Stimulated activated CD8-positive, alpha-beta memory T cell treated with anti-CD3 and anti-CD28 coated beads, Interleukin-7, amount 100 ng/mL, for 24 hours (primary cell): ENCODE results near the gene SIN3B.

Experiments
- DNase-seq: peaks from one replicate; pipeline ENCODE4 v3.0.0-alpha.2; 2020; ENCODE audit warnings: low read depth

The SIN3B gene

DNA sequence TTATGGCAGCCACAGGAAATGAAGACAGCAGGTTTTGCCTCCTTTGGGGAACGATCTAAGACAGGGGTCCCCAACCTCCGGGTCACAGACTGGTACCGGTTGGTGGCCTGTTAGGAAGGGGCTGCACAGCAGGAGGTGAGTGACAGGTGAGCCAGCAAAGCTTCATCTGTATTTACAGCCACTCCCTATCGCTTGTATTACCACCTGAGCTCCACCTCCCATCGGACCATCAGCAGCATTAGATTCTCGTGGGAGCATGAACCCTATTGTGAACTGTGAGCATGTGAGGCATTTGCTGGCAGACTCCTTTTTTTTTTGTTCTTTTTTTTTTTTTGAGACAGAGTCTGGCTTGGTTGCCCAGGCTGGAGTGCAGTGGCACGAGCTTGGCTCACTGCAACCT, 81.8 kb downstream of the SIN3B start:
- DNase-seq: no peak

DNA sequence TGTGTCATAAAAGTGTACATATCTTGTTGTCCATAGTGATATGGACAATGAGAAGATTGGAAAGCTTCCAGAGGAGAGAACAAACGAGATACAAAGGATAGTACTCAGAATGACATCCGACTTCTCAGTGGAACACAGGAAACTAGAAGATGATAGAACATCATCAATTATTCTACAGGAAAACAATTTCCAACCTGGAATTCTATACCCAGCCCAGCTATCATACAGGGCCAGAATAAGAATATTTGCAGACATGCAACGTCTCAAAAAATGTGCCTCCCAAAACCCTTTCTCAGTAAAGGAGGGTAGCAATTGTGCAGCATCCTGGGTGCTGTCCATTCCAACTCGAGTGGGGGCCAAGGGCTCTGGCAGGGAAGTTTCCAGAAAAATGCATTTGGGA, 83.6 kb downstream of the SIN3B start:
- DNase-seq: no peak

DNA sequence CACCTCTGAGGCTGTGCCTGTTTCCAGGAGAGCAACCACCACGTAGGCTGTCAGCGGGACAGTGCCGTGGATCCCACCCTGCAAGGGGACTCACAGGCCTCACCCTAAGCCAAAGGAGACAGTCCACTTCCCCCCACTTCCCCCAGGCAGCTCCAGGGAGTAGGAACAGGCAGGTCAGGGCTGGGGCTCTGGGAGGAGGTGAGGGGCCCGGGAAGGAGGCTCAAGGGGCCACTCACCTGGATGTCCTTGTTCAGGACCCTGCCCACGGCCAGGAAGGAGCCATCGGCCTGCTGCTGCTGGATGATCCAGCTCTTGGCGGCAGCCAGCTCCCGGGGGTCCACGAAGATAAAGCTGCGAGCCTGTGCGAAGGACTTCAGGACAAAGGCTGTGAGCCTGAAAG, 85.2 kb downstream of the SIN3B start:
- DNase-seq: no peak

DNA sequence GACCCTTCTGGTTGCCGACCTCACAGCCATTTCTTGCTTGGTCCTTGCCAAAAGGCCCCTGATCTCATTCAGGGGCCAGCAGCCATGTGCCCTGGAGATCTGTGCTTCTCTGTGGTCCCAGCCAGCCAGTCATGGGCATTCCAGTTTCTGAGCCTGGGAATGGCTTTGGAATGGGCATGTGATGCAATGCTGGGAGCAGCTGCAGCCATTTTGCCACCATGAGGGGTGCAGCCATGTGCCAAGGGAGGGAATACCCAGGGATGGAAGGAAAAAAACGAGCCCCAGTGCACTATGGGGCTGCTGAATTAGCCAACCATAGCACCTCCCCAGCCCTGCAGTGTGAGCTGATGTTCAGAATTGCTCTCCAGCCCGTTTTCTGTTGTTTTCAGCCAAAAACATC, 85.9 kb downstream of the SIN3B start:
- no peak for DNase-seq

DNA sequence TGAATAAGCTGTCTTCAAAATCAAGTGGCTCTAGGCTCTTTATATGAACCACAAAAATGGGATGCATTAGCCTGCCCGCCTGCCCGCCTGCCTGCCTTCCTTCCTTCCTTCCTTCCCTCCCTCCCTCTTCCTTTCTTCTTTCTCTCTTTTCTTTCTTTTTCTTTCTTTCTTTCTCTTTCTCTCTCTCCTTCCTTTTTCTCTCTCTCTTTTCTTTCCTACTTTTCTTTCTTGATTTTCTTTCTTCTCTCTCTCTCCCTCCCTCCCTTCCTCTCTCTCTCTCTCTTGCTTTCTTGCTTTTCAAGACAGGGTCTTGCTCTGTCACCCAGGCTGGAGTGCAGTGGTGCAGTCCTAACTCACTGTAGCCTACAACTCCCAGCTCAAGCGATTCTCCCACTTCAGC, 86.5 kb downstream of the SIN3B start:
- no peak for DNase-seq

DNA sequence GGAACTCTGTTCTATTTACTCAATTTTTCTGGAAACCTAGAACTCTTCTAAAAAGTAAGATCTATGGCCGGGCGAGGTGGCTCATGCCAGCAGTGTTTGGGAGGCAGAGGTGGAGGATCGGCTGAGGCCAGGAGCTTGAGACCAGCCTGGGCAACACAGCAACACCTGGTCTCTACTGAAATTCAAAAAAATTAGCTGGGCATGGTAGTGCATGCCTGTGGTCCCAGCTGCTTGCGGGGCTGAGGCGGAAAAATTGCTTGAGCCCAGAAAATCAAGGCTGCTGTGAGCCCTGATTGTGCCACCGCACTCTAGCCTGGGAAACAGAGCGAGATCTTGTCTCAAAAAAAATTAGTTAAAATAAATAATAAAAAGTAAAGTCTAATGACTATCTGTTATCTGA, 88.2 kb downstream of the SIN3B start:
- DNase-seq: no peak

DNA sequence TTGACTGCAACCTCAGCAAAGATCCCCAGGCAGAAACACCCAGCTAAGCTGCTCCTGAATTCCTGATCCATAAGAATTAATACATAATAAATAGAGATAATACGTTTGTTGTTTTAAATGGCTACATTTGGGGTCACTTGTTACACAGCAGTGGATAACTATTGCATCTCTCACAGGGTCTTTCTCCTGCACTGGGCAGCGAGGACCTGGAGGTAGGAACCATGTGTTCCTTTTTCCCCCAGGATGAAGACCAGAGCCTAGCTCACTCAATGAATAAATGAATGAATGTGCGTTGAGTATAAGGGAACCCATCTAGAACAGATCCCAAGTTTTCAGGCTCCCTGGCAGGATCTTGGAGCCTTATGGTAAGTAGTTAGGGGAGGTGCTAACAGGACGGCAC, 90.3 kb downstream of the SIN3B start:
- DNase-seq: no peak

DNA sequence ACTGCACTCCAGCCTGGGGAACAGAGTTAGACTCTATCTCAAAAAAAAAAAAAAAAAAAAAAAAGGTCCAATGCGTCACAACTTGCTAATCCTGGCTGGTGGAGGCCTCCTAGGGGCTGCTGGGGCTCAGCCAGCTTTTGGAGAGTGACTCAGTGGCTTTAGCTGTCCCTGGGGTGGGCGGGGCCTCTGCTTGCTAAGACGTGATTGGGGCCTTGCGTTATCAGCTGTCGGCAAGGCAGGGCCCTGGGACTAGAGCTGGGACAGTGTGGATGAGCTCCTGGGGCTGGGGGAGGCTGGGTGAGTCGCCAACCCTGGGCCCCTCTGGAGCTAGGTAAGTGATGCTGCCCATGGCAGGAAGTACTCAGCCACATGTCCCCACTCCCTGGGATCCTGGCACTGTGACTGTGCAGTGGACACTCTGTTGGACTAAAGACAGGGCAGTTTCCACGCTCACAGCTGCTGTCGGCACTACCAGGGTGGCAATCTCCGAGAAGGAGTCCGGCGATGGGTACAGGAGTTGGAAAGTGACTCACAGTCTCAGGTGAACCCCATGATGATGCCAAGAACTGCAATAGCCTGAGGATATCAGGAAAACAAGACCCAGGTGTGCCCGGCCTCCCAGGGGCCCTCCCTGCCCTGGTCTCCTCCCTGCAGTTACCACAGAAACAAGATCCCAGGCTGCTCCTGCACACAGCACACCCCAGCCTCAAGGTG, 91.8 kb downstream of the SIN3B start:
- no peak for DNase-seq

DNA sequence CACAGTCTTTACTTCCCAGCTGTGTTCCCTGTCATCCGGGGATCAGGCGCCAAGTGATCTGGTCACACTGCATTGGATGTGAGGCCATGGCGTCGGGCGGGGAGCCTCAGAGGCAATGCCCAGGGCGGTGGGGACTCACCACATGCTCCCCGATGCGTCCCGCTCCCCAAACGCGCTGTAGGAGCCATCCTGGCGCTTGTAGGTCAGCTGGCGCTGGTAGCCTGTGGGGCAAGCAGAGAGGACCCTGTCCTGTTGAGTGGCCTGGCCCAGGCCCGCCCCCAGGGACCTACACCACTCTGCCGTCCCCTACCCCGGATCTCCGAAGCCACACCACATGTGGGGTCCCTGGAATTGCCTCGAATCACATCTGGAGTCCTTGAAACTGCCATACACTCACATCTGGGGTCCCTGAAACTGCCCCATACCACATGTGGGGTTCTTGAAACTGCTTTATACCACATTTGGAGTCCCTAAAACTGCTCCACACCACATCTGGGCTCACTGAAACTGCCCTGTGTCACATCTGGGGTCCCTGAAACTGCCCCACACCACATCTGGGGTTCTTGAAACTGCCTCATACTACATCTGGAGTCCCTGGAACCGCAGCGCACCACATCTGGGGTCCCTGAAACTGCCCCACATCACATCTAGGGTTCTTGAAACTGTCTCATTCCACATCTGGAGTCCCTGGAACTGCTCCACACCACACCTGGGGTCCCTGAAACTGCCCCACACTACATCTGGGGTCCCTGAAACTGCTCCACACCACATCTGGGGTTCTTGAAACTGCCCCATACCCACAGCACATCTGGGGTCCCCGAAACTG, 92.8 kb downstream of the SIN3B start:
- DNase-seq: no peak

DNA sequence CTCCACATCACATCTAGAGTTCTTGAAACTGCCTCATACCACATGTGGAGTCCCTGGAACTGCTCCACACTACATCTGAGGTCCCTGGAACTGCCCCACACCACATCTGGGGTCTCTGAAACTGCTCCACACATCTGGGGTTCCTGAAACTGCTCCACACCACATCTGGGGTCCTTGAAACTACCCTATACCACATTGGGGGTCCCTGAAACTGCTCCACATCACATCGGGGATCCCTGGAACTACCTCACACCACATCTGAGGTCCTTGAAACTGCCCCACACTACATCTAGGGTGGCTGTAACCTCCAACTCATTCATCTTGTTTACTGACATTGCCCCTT, 93.4 kb downstream of the SIN3B start:
- no peak for DNase-seq

DNA sequence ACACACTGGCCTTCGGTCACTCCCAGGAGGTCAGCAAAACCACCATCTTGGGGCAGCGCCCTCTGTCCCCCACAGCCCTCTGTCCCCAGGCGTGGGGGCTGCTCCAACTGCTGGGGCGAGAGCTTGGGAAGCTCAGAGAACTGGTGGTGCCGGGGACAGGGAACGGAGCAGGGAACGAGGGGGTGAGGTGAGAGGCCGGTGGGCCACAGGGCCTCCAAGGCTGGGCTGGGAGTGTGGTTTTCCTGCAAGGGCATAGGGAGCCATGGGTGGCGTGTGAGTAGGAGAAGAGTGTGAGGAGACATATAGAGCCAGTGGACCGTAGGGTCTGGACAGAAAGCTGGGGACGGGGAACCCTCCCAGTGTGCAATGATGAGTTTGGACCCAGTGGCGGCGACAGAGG, 93.8 kb downstream of the SIN3B start:
- no peak for DNase-seq

DNA sequence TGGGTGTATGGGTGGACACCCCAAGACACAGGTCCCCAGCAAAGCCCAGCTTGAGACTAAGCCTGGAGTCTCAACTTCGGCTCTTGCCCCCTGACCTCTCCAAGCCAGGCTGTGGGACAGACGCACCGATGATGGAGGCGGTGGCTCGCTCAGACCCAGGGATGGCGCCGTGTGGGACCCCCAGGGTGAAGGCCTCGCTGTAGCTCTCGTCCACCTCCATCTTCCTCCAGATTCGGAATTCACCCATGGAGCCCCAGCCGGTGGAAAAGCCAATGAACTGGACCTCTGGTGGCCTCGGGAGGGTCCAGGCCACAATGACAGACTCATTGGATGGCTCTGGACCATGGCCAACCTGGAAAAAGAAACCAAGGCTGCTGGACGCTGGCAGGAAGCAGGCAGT, 98.7 kb downstream of the SIN3B start:
- DNase-seq: no peak

DNA sequence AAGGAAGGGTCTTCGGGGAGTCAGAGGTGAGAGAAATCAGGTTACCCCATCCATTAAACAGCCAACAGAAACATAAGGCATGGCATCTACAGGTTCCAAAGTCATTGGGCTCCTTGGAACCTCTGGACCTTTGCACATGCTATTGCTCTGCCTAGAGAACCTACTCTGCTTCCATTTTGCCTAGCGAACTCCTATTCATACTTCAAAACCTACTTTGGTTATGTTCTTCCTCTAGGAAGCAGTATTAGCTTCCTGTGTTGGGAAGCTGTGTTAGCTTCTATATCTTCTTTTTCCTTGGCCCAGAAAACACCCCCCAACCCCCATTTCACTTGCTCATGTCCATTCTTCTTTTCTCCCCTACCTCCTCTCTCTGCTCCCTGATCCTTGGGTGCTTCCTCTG, 99.2 kb downstream of the SIN3B start:
- no peak for DNase-seq

DNA sequence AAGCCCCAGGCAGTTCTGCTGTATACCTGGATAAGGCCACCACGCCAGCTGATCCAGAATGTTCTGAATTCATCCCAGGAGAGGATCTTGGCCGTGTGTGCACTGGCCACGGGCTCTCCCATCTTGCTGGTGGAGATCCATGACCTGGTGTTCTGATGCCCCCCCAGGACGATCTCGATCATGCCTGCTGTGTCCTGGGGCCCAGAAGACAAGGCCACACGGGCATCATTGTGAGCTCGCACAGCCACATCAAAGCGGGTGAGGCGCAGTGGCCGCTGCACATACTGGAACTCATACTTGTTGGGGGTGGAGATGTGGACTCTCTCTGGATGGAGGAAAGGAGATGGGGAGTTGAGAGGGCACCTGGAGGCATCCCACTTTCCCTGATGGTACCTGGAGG, 99.7 kb downstream of the SIN3B start:
- no peak for DNase-seq
